HepG2 (cell line): ENCODE measurements around the gene WIF1. TPM values are rescaled to one million over a fixed set of nuclear protein-coding genes. Genes with fewer than 3 reads are reported as not detected.
A peak's percentile ranks its signal among the peaks of the same experiment; 100 is the strongest.

Experiments
- BCL6 ChIP-seq: IDR thresholded peaks from 2 replicates; pipeline ENCODE4 v1.6.1; 2016; ENCODE audit warnings: missing genetic modification reagents, missing compliant biosample characterization
- CBX5 ChIP-seq: sonication (generic); formaldehyde crosslinking; IDR thresholded peaks from 2 replicates; pipeline ENCODE4 v1.4.0; 2020; ENCODE audit warnings: missing genetic modification reagents, borderline replicate concordance
- CCAR2 ChIP-seq: fragments of 200-400 bp; formaldehyde crosslinking; optimal IDR thresholded peaks from 2 replicates; pipeline ENCODE3; 2018; ENCODE audit warnings: low read depth, mild to moderate bottlenecking, low read length, moderate library complexity
- DDIT3 ChIP-seq: sonication (generic); formaldehyde crosslinking; IDR thresholded peaks from 2 replicates; pipeline ENCODE4 v1.4.0; 2020; ENCODE audit warnings: mild to moderate bottlenecking, missing genetic modification reagents
- ETS1 ChIP-seq: sonication (generic); formaldehyde crosslinking; IDR thresholded peaks from 2 replicates; pipeline ENCODE4 v1.4.0; 2020; ENCODE audit warnings: missing genetic modification reagents
- FOXO1 ChIP-seq: sonication (generic); formaldehyde crosslinking; IDR thresholded peaks from 2 replicates; pipeline ENCODE4 v1.4.0; 2020; ENCODE audit warnings: missing genetic modification reagents
- GABPB1 ChIP-seq: IDR thresholded peaks from 2 replicates; pipeline ENCODE4 v1.6.1; 2016; ENCODE audit warnings: mild to moderate bottlenecking, missing genetic modification reagents, moderate library complexity, missing compliant biosample characterization
- IKZF4 ChIP-seq: sonication (generic); formaldehyde crosslinking; IDR thresholded peaks from 2 replicates; pipeline ENCODE4 v1.5.1; 2020; ENCODE audit warnings: borderline replicate concordance, mild to moderate bottlenecking, low read depth, missing genetic modification reagents; ENCODE audit errors: not compliant biosample characterization
- IRX3 ChIP-seq: sonication (generic); formaldehyde crosslinking; IDR thresholded peaks from 2 replicates; pipeline ENCODE4 v1.8.1; 2023; ENCODE audit warnings: mild to moderate bottlenecking, low read depth, missing genetic modification reagents, borderline replicate concordance
- JUN ChIP-seq: sonication (generic); formaldehyde crosslinking; IDR thresholded peaks from 2 replicates; pipeline ENCODE4 v1.4.0; 2020; ENCODE audit warnings: mild to moderate bottlenecking, missing genetic modification reagents
- NFYB ChIP-seq: sonication (generic); formaldehyde crosslinking; IDR thresholded peaks from 2 replicates; pipeline ENCODE4 v1.4.0; 2020; ENCODE audit warnings: missing genetic modification reagents
- PCBP1 ChIP-seq: fragments of 200-400 bp; formaldehyde crosslinking; IDR thresholded peaks from 2 replicates; pipeline ENCODE4 v1.6.1; 2017; ENCODE audit warnings: mild to moderate bottlenecking, low read depth, low read length, borderline replicate concordance
- PPARG ChIP-seq: conservative IDR thresholded peaks from 2 replicates; pipeline ENCODE4 v1.6.1; 2016; ENCODE audit warnings: missing biosample characterization, missing genetic modification reagents
- RAD21 ChIP-seq: fragments of 450-650 bp; formaldehyde crosslinking; IDR thresholded peaks from 2 replicates; pipeline ENCODE4 v1.5.0; 2020; ENCODE audit warnings: mild to moderate bottlenecking
- RARA ChIP-seq: IDR thresholded peaks from 2 replicates; pipeline ENCODE4 v1.6.1; 2016; ENCODE audit warnings: missing genetic modification reagents, missing compliant biosample characterization
- SALL2 ChIP-seq: sonication (generic); formaldehyde crosslinking; IDR thresholded peaks from 2 replicates; pipeline ENCODE4 v1.8.1; 2023; ENCODE audit warnings: mild to moderate bottlenecking, missing genetic modification reagents, inconsistent platforms
- SMAD3 ChIP-seq: sonication (generic); formaldehyde crosslinking; IDR thresholded peaks from 2 replicates; pipeline ENCODE4 v1.4.0; 2020; ENCODE audit warnings: missing genetic modification reagents
- SP1 ChIP-seq, 2 experiments: fragments of 450-650 bp in 1 of 2; sonication (generic) in 1 of 2; formaldehyde crosslinking in 1 of 2; IDR thresholded peaks; 2 replicates each; pipeline versions ENCODE4 v1.4.0 to v1.6.1; 2016 to 2020; ENCODE audit warnings: missing genetic modification reagents in 1 of 2
- TARDBP ChIP-seq: sonication (generic); formaldehyde crosslinking; IDR thresholded peaks from 2 replicates; pipeline ENCODE4 v1.8.0; 2022; ENCODE audit warnings: mild to moderate bottlenecking, missing genetic modification reagents
- TEF ChIP-seq: sonication (generic); formaldehyde crosslinking; IDR thresholded peaks from 2 replicates; pipeline ENCODE4 v1.5.0; 2020; ENCODE audit warnings: missing genetic modification reagents
- TMF1 ChIP-seq: sonication (generic); formaldehyde crosslinking; IDR thresholded peaks from 2 replicates; pipeline ENCODE4 v1.8.1; 2022; ENCODE audit warnings: low read depth, missing genetic modification reagents
- ZNF3 ChIP-seq: IDR thresholded peaks from 2 replicates; pipeline ENCODE4 v1.7.0; 2017; ENCODE audit warnings: inconsistent platforms
- ZNF354B ChIP-seq: sonication (generic); formaldehyde crosslinking; IDR thresholded peaks from 2 replicates; pipeline ENCODE4 v1.8.0; 2022; ENCODE audit warnings: mild to moderate bottlenecking, missing genetic modification reagents
- ZNF501 ChIP-seq: sonication (generic); formaldehyde crosslinking; IDR thresholded peaks from 2 replicates; pipeline ENCODE4 v1.5.1; 2020; ENCODE audit warnings: mild to moderate bottlenecking, moderate library complexity, missing genetic modification reagents
- ZNF552 ChIP-seq: sonication (generic); formaldehyde crosslinking; IDR thresholded peaks from 2 replicates; pipeline ENCODE4 v1.9.0; 2022; ENCODE audit warnings: missing genetic modification reagents, mild to moderate bottlenecking, borderline replicate concordance
- ZNF576 ChIP-seq: sonication (generic); formaldehyde crosslinking; IDR thresholded peaks from 2 replicates; pipeline ENCODE4 v1.4.0; 2020; ENCODE audit warnings: mild to moderate bottlenecking, missing genetic modification reagents
- ZNF709 ChIP-seq: sonication (generic); formaldehyde crosslinking; IDR thresholded peaks from 2 replicates; pipeline ENCODE4 v1.5.0; 2020; ENCODE audit warnings: mild to moderate bottlenecking, missing genetic modification reagents
- ZNF720 ChIP-seq: sonication (generic); formaldehyde crosslinking; IDR thresholded peaks from 2 replicates; pipeline ENCODE4 v1.4.0; 2020; ENCODE audit warnings: missing genetic modification reagents
- ZNF816 ChIP-seq: sonication (generic); formaldehyde crosslinking; IDR thresholded peaks from 2 replicates; pipeline ENCODE4 v1.8.0; 2022; ENCODE audit warnings: missing genetic modification reagents, mild to moderate bottlenecking, borderline replicate concordance
- polyA plus RNA-seq, 8 experiments: library from polyadenylated mRNA; depleted of rRNA in 3 of 8; stranded (reverse) in 7 of 8; unstranded in 1 of 8; fragments of >200 nt; fragmentation: Illumina TruSeq in 4 of 8; extraction: Trizol in 4 of 8; gene quantifications; 2 replicates each; pipeline versions ENCODE4 v1.2.1 to v1.2.3, GENCODE V29; 2011 to 2016; ENCODE audit warnings: low read depth in 4 of 8, missing spikeins in 1 of 8, mixed read lengths in 1 of 8; ENCODE audit not compliant: insufficient read depth in 1 of 8
- total RNA-seq, 5 experiments: library from RNA; depleted of rRNA; stranded (reverse); fragments of >200 nt; fragmentation: Illumina TruSeq; extraction: Trizol; gene quantifications; 2 replicates each; pipeline ENCODE4 v1.2.3, GENCODE V29; 2016; ENCODE audit warnings: low read depth in 1 of 5

Gene WIF1
- total and polyA plus RNA-seq, 2 of the 13 experiments (the other 11 are each of a cell fraction or from before 2014, with no cell fraction given): not detected

- TF ChIP-seq SALL2 (CRISPR knock-in tag) (peak; percentile 99), IRX3 (CRISPR knock-in tag) (peak; percentile 100), DDIT3 (CRISPR knock-in tag) (peak; percentile 76; the same call in 1 of the 2 replicates), FOXO1 (CRISPR knock-in tag) (peak; percentile 70; the same call in 1 of the 2 replicates), ZNF501 (peak; percentile 97), ETS1 (CRISPR knock-in tag) (peak; percentile 99), SMAD3 (CRISPR knock-in tag) (peak; percentile 37; the same call in 1 of the 2 replicates), PCBP1 (no peak), TEF (CRISPR knock-in tag) (peak; percentile 93), ZNF816 (CRISPR knock-in tag) (peak; percentile 99), ZNF3 (CRISPR knock-in tag) (0 out of 2 replicates have a peak, but pooled peaks have one; percentile 67), RARA (CRISPR knock-in tag) (peak; percentile 83), RAD21 (0 out of 2 replicates have a peak, but pooled peaks have one; percentile 39), TMF1 (peak; percentile 99), NFYB (CRISPR knock-in tag) (peak; percentile 91), IKZF4 (CRISPR knock-in tag) (peak; percentile 100), GABPB1 (CRISPR knock-in tag) (peak; percentile 99), BCL6 (CRISPR knock-in tag) (peak; percentile 75), TARDBP (CRISPR knock-in tag) (peak; percentile 95), ZNF552 (CRISPR knock-in tag) (peak; percentile 100), SP1 (IDR thresholded peaks at IDR 0.05) (no peak), SP1 (CRISPR knock-in tag; IDR thresholded peaks at IDR 0.05) (peak; percentile 51; the same call in 1 of the 2 replicates), ZNF709 (peak; percentile 100), CBX5 (peak; percentile 95), CCAR2 (no peak), JUN (peak; percentile 96), ZNF354B (peak; percentile 99), ZNF720 (CRISPR knock-in tag) (peak; percentile 91; the same call in 1 of the 2 replicates), ZNF576 (CRISPR knock-in tag) (peak; percentile 97), PPARG (peak; percentile 81; the same call in 1 of the 2 replicates)
Observed at GRCh38 chr12:65169320-65170208, 48.5 kb upstream of the WIF1 start, which contains the start of gene LEMD3 (continued).
